Stimulated activated CD4-positive, alpha-beta T cell treated with anti-CD3 and anti-CD28 coated beads, Interleukin-15, amount 100 ng/mL, for 1 hour (primary cell): Measurements from ENCODE around the gene PSMD6.
A peak's percentile ranks its signal among the peaks of the same experiment; 100 is the strongest.

Experiments used
- DNase-seq, 2 donors: peaks; one replicate each; pipeline ENCODE4 v3.0.0-alpha.2; 2020; ENCODE audit warnings: low read depth in 1 of 2, low spot score in 1 of 2

PSMD6 gene

GRCh38 chr3:64023187-64023860 is at the start of gene PSMD6:
Gene PSMD6, minus strand, starts transcription at chr3:64023494. Its CDS starts 75 bp downstream, at chr3:64023419.
- peak; percentile 84 to 97 for DNase-seq

GRCh38 chr3:64072126-64072525 is 48.8 kb upstream of the PSMD6 start:
- DNase-seq = no peak

- DNase-seq = no peak
These were observed 47.4 kb upstream of the PSMD6 start for GRCh38 chr3:64070704-64071103.

- DNase-seq = no peak
These were observed 44.4 kb upstream of the PSMD6 start for GRCh38 chr3:64067506-64068346.

- no peak for DNase-seq
These were observed 41.5 kb upstream of the PSMD6 start for GRCh38 chr3:64064804-64065203.

GRCh38 chr3:64063983-64064438 is 40.7 kb upstream of the PSMD6 start:
- no peak for DNase-seq

GRCh38 chr3:64063207-64063982 is 40.1 kb upstream of the PSMD6 start:
- DNase-seq = no peak

- DNase-seq = no peak
These were observed 38.3 kb upstream of the PSMD6 start for GRCh38 chr3:64061628-64062027.

GRCh38 chr3:64059484-64060175 is 36.3 kb upstream of the PSMD6 start:
- DNase-seq = no peak

- no peak for DNase-seq
These were observed 35.3 kb upstream of the PSMD6 start for GRCh38 chr3:64058566-64058965.

GRCh38 chr3:64057231-64057630 is 33.9 kb upstream of the PSMD6 start:
- no peak for DNase-seq

GRCh38 chr3:64056606-64057180 is 33.4 kb upstream of the PSMD6 start:
- DNase-seq = no peak

- DNase-seq = no peak
These were observed 31.8 kb upstream of the PSMD6 start for GRCh38 chr3:64055076-64055475.

- DNase-seq = no peak
These were observed 31.2 kb upstream of the PSMD6 start for GRCh38 chr3:64054488-64054887.

- DNase-seq = no peak
These were observed 30.3 kb upstream of the PSMD6 start for GRCh38 chr3:64053581-64053980.

- DNase-seq = no peak
These were observed 29.8 kb upstream of the PSMD6 start for GRCh38 chr3:64053117-64053516.

- DNase-seq = no peak
These were observed 26.5 kb upstream of the PSMD6 start for GRCh38 chr3:64049832-64050231.

GRCh38 chr3:64049136-64049535 is 25.8 kb upstream of the PSMD6 start:
- DNase-seq = no peak

GRCh38 chr3:64048631-64049061 is 25.4 kb upstream of the PSMD6 start:
- no peak for DNase-seq

GRCh38 chr3:64047787-64048186 is 24.5 kb upstream of the PSMD6 start:
- no peak for DNase-seq
